Vagina (tissue), 2 donors: ENCODE measurements around the gene PCDHA8.
"Not testable (repeated sequence)": the region's sequence is repeated elsewhere in the genome, so short reads cannot be mapped to it uniquely, and the experiment has no call there.

Experiments used
- POLR2A ChIP-seq, 2 donors: fragments of 450-650 bp; IDR thresholded peaks; one replicate each; pipeline ENCODE4 v1.6.1; 2017; ENCODE audit warnings: antibody characterized with exemption in 2 of 2, mild to moderate bottlenecking in 2 of 2, moderate library complexity in 2 of 2
- POLR2AphosphoS5 ChIP-seq, 2 donors: sonication (generic); formaldehyde crosslinking; IDR thresholded peaks; one replicate each; pipeline ENCODE4 v1.9.0; 2017; ENCODE audit warnings: antibody characterized with exemption in 2 of 2, mild to moderate bottlenecking in 2 of 2, low read depth in 1 of 2; ENCODE audit not compliant: insufficient read depth in 1 of 2
- TF ChIP-seq, protein P1 (sequence below), 3 experiments: fragments of 450-650 bp in 2 of 3; fragments of 200-600 bp in 1 of 3; sonication (generic) in 1 of 3; IDR thresholded peaks; one replicate each; pipeline ENCODE4 v1.5.1; 2017 to 2019; ENCODE audit warnings: antibody characterized with exemption in 3 of 3, mild to moderate bottlenecking in 2 of 3, moderate library complexity in 2 of 3

- TF ChIP-seq, protein P1, sequence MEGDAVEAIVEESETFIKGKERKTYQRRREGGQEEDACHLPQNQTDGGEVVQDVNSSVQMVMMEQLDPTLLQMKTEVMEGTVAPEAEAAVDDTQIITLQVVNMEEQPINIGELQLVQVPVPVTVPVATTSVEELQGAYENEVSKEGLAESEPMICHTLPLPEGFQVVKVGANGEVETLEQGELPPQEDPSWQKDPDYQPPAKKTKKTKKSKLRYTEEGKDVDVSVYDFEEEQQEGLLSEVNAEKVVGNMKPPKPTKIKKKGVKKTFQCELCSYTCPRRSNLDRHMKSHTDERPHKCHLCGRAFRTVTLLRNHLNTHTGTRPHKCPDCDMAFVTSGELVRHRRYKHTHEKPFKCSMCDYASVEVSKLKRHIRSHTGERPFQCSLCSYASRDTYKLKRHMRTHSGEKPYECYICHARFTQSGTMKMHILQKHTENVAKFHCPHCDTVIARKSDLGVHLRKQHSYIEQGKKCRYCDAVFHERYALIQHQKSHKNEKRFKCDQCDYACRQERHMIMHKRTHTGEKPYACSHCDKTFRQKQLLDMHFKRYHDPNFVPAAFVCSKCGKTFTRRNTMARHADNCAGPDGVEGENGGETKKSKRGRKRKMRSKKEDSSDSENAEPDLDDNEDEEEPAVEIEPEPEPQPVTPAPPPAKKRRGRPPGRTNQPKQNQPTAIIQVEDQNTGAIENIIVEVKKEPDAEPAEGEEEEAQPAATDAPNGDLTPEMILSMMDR (IDR thresholded peaks at IDR 0.05) = not testable (repeated sequence)
- not testable (repeated sequence) for TF ChIP-seq POLR2A (IDR thresholded peaks at IDR 0.05); POLR2AphosphoS5 (IDR thresholded peaks at IDR 0.05; ENCODE audit: insufficient read depth in 1 of 2, low read depth in 1 of 2)
These were observed 11.2 kb upstream of the PCDHA8 start for GRCh38 chr5:140829511-140830501.
